ENCODE results near the gene CLASP2. TPM values are rescaled to one million over a fixed set of nuclear protein-coding genes. Genes with fewer than 3 reads are reported as not detected.
"Not testable (repeated sequence)": the region's sequence is repeated elsewhere in the genome, so short reads cannot be mapped to it uniquely, and the experiment has no call there.

The CLASP2 gene
- total RNA-seq, 1 donor from 2014 or later, result 75.8 TPM

GRCh38 chr3:33467786-33468185, 250.3 kb downstream of the CLASP2 start:
- DNase-seq (ENCODE audit: low spot score in 2 of 2), result no peak
- intact Hi-C loops (cut with DNase I), result no loop called here
- Histone ChIP-seq H3K4me3 (no peak overlapping the region), H3K4me1 (no peaks in the 10 kb centered on the region), H3K9me3 (no peaks in the 10 kb centered on the region), H3K27me3 (no peaks in the 10 kb centered on the region), H3K36me3 (no peaks in the 10 kb centered on the region), H3K27ac (no peak overlapping the region)
- TF ChIP-seq, protein P1, sequence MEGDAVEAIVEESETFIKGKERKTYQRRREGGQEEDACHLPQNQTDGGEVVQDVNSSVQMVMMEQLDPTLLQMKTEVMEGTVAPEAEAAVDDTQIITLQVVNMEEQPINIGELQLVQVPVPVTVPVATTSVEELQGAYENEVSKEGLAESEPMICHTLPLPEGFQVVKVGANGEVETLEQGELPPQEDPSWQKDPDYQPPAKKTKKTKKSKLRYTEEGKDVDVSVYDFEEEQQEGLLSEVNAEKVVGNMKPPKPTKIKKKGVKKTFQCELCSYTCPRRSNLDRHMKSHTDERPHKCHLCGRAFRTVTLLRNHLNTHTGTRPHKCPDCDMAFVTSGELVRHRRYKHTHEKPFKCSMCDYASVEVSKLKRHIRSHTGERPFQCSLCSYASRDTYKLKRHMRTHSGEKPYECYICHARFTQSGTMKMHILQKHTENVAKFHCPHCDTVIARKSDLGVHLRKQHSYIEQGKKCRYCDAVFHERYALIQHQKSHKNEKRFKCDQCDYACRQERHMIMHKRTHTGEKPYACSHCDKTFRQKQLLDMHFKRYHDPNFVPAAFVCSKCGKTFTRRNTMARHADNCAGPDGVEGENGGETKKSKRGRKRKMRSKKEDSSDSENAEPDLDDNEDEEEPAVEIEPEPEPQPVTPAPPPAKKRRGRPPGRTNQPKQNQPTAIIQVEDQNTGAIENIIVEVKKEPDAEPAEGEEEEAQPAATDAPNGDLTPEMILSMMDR (IDR thresholded peaks at IDR 0.05), result no peak

- Histone ChIP-seq H3K27me3 (no peaks in the 10 kb centered on the region), H3K4me1 (no peaks in the 10 kb centered on the region), H3K36me3 (peaks cover 0 to 7% of the 10 kb centered on the region in 2 donors), H3K9me3 (peaks cover 0 to 16% of the 10 kb centered on the region in 2 donors), H3K4me3 (no peak overlapping the region), H3K27ac (no peak overlapping the region)
- intact Hi-C loops (cut with DNase I), result no loop called here
- DNase-seq (ENCODE audit: low spot score in 2 of 2), result no peak
- TF ChIP-seq, protein P1 (IDR thresholded peaks at IDR 0.05), result no peak
Measured at GRCh38 chr3:33461097-33461496, 257.0 kb downstream of the CLASP2 start.

- H3K36me3 ChIP-seq; H3K27me3 ChIP-seq; intact Hi-C loops (cut with DNase I); H3K27ac ChIP-seq; DNase-seq (ENCODE audit: low spot score in 2 of 2); H3K4me3 ChIP-seq; H3K4me1 ChIP-seq: not testable (repeated sequence)
- H3K9me3 ChIP-seq, result peaks cover 0 to 16% of the 10 kb centered on the region in 2 donors
Measured at GRCh38 chr3:33459577-33459976, 258.5 kb downstream of the CLASP2 start.

- no peaks in the 10 kb centered on the region for H3K4me1 ChIP-seq
- H3K4me3 ChIP-seq, result no peak overlapping the region
- no peak overlapping the region for H3K27ac ChIP-seq
- DNase-seq (ENCODE audit: low spot score in 2 of 2), result no peak
- peaks cover 0 to 7% of the 10 kb centered on the region in 2 donors for H3K36me3 ChIP-seq
- no peaks in the 10 kb centered on the region for H3K27me3 ChIP-seq
- H3K9me3 ChIP-seq, result peaks cover 0 to 16% of the 10 kb centered on the region in 2 donors
- TF ChIP-seq, protein P1 (IDR thresholded peaks at IDR 0.05), result no peak
- intact Hi-C loops (cut with DNase I), result no loop called here
Measured at GRCh38 chr3:33458446-33458845, 259.6 kb downstream of the CLASP2 start.

GRCh38 chr3:33456756-33457155, 261.3 kb downstream of the CLASP2 start:
- intact Hi-C loops (cut with DNase I), result no loop called here
- Histone ChIP-seq H3K36me3 (peaks cover 0 to 7% of the 10 kb centered on the region in 2 donors), H3K9me3 (peaks cover 0 to 16% of the 10 kb centered on the region in 2 donors), H3K27me3 (no peaks in the 10 kb centered on the region), H3K4me3 (no peak overlapping the region), H3K27ac (no peak overlapping the region), H3K4me1 (no peaks in the 10 kb centered on the region)
- TF ChIP-seq, protein P1 (IDR thresholded peaks at IDR 0.05), result no peak
- no peak for DNase-seq (ENCODE audit: low spot score in 2 of 2)

GRCh38 chr3:33453331-33453761, 264.7 kb downstream of the CLASP2 start:
- Histone ChIP-seq H3K27ac (no peak overlapping the region), H3K9me3 (no peaks in the 10 kb centered on the region), H3K36me3 (peaks cover 0 to under 1% of the 10 kb centered on the region in 2 donors), H3K4me1 (no peaks in the 10 kb centered on the region), H3K27me3 (no peaks in the 10 kb centered on the region), H3K4me3 (no peak overlapping the region)
- TF ChIP-seq, protein P1 (IDR thresholded peaks at IDR 0.05), result no peak
- no peak for DNase-seq (ENCODE audit: low spot score in 2 of 2)
- intact Hi-C loops (cut with DNase I), result no loop called here

- not testable (repeated sequence) for H3K36me3 ChIP-seq, H3K4me3 ChIP-seq
Measured at GRCh38 chr3:33451994-33452393, 266.1 kb downstream of the CLASP2 start.

More at GRCh38 chr3:33451994-33452393, 266.1 kb downstream of the CLASP2 start:
- H3K4me1 ChIP-seq; H3K27ac ChIP-seq; DNase-seq (ENCODE audit: low spot score in 2 of 2); H3K27me3 ChIP-seq; intact Hi-C loops (cut with DNase I); H3K9me3 ChIP-seq: not testable (repeated sequence)
